Sigmoid colon (tissue), 7 donors: Measurements from ENCODE around the gene ATP5MC3. TPM values are rescaled to one million over a fixed set of nuclear protein-coding genes. Genes with fewer than 3 reads are reported as not detected.
A peak's percentile ranks its signal among the peaks of the same experiment; 100 is the strongest.

Experiments
- DNase-seq: peaks from one replicate; pipeline ENCODE4 v3.0.0-alpha.2; 2019
- H3K27ac ChIP-seq, 4 donors: fragments of 200-600 bp; sonication (generic); one replicate each; pipeline ENCODE4 v1.5.1; 2016 to 2019; ENCODE audit warnings: mild to moderate bottlenecking in 1 of 4
- H3K27me3 ChIP-seq, 3 donors: fragments of 200-600 bp; sonication (generic); one replicate each; pipeline ENCODE4 v1.5.1; 2019; ENCODE audit warnings: mild to moderate bottlenecking in 1 of 3
- H3K36me3 ChIP-seq, 4 donors: fragments of 200-600 bp; sonication (generic); one replicate each; pipeline ENCODE4 v1.5.1; 2016 to 2019
- H3K4me1 ChIP-seq, 4 donors: fragments of 200-600 bp; sonication (generic); one replicate each; pipeline ENCODE4 v1.5.1; 2017 to 2019
- H3K4me3 ChIP-seq, 4 donors: fragments of 200-600 bp; sonication (generic); one replicate each; pipeline ENCODE4 v1.5.1; 2017 to 2019; ENCODE audit warnings: mild to moderate bottlenecking in 2 of 4, moderate library complexity in 1 of 4
- H3K9me3 ChIP-seq, 4 donors: fragments of 200-600 bp in 3 of 4; sonication (generic) in 3 of 4; one replicate each; pipeline versions ENCODE4 v1.5.1 to v1.6.1; 2013 to 2019
- EP300 ChIP-seq, 4 donors: sonication (generic); formaldehyde crosslinking; IDR thresholded peaks; one replicate each; pipeline ENCODE4 v1.6.1; 2017; ENCODE audit warnings: antibody characterized with exemption in 4 of 4
- POLR2A ChIP-seq, 2 donors: fragments of 450-650 bp; IDR thresholded peaks; one replicate each; pipeline ENCODE4 v1.6.1; 2016; ENCODE audit warnings: antibody characterized with exemption in 2 of 2, mild to moderate bottlenecking in 2 of 2, moderate library complexity in 2 of 2
- POLR2AphosphoS5 ChIP-seq, 4 donors: sonication (generic); formaldehyde crosslinking; IDR thresholded peaks; one replicate each; pipeline ENCODE4 v1.6.1; 2017; ENCODE audit warnings: antibody characterized with exemption in 4 of 4
- WGBS, 2 donors: extraction: QIAGEN DNeasy Blood & Tissue Kit; methylation state at CpG; one replicate each; pipeline ENCODE4 v1.1.7; 2013; 5-methylcytosine and 5-hydroxymethylcytosine counted together
- intact Hi-C: fragments of 100-400 bp; cut with DNase I; formaldehyde crosslinking; loops from one replicate; pipeline ENCODE4 v1.15.1; 2023
- polyA plus RNA-seq, 3 donors: library from polyadenylated mRNA; stranded (reverse); fragments of 200-250 nt; gene quantifications; one replicate each; pipeline ENCODE4 v1.2.3, GENCODE V29; 2013
- total RNA-seq, 4 donors: library from RNA; depleted of rRNA; stranded (reverse); fragments of >200 nt; gene quantifications; one replicate each; pipeline ENCODE4 v1.1.0, GENCODE V29; 2016
- TF ChIP-seq, protein P1 (sequence below), 4 experiments: fragments of 450-650 bp in 3 of 4; fragments of 200-600 bp in 1 of 4; IDR thresholded peaks; one replicate each; pipeline ENCODE4 v1.5.1; 2016 to 2019; ENCODE audit warnings: antibody characterized with exemption in 4 of 4, mild to moderate bottlenecking in 3 of 4, moderate library complexity in 2 of 4
- donor health status: healthy with polysubstance abuse.
- donor health status: Bipolar disorder and iron deficiency.
- donor health status: healthy.

ATP5MC3 gene
- total and polyA plus RNA-seq, 7 donors, result 97.5 to 1,261 (median 233) TPM

GRCh38 chr2:175180701-175181103 lies 808 bp downstream of the ATP5MC3 start:
- WGBS, 2 donors, result 2 to 5% methylated on average over 10 of the region's 10 CpGs
- peak overlapping the region; percentile 86 to 98 (median 92) for H3K27ac ChIP-seq
- peaks cover 0 to 31% (median 13%) of the 10 kb centered on the region in 4 donors for H3K4me1 ChIP-seq
- DNase-seq, result peak; percentile 67
- intact Hi-C loops, result loop anchor here (1.0 to 10.0 kb wide), 3 partner anchors 12 to 1374 kb away; partner anchors contain the start of genes ATF2 and HOXD13
- H3K9me3 ChIP-seq, result no peaks in the 10 kb centered on the region
- TF ChIP-seq POLR2A (IDR thresholded peaks at IDR 0.05) (no peak), EP300 (IDR thresholded peaks at IDR 0.05) (no peak), POLR2AphosphoS5 (IDR thresholded peaks at IDR 0.05) (peak in 2 of 4 donors; percentile 23 to 26)
- H3K4me3 ChIP-seq, result peak overlapping the region; percentile 85 to 87 (median 86)
- no peaks in the 10 kb centered on the region for H3K27me3 ChIP-seq
- H3K36me3 ChIP-seq, result peaks cover 11 to 44% (median 20%) of the 10 kb centered on the region in 4 donors

GRCh38 chr2:175176624-175177023 lies 4.9 kb downstream of the ATP5MC3 start:
- DNase-seq, result no peak
- Histone ChIP-seq H3K27ac (no peak overlapping the region), H3K4me3 (no peak overlapping the region), H3K36me3 (peaks cover 11 to 44% (median 20%) of the 10 kb centered on the region in 4 donors), H3K4me1 (peaks cover 0 to 28% (median 13%) of the 10 kb centered on the region in 4 donors), H3K27me3 (no peaks in the 10 kb centered on the region), H3K9me3 (no peaks in the 10 kb centered on the region)
- TF ChIP-seq POLR2AphosphoS5 (IDR thresholded peaks at IDR 0.05), result no peak
- no peak for TF ChIP-seq POLR2A (IDR thresholded peaks at IDR 0.05)
- TF ChIP-seq, protein P1, sequence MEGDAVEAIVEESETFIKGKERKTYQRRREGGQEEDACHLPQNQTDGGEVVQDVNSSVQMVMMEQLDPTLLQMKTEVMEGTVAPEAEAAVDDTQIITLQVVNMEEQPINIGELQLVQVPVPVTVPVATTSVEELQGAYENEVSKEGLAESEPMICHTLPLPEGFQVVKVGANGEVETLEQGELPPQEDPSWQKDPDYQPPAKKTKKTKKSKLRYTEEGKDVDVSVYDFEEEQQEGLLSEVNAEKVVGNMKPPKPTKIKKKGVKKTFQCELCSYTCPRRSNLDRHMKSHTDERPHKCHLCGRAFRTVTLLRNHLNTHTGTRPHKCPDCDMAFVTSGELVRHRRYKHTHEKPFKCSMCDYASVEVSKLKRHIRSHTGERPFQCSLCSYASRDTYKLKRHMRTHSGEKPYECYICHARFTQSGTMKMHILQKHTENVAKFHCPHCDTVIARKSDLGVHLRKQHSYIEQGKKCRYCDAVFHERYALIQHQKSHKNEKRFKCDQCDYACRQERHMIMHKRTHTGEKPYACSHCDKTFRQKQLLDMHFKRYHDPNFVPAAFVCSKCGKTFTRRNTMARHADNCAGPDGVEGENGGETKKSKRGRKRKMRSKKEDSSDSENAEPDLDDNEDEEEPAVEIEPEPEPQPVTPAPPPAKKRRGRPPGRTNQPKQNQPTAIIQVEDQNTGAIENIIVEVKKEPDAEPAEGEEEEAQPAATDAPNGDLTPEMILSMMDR (IDR thresholded peaks at IDR 0.05), result no peak
- no peak for TF ChIP-seq EP300 (IDR thresholded peaks at IDR 0.05)
- 65 to 72% methylated on average over 5 of the region's 5 CpGs for WGBS, 2 donors
- intact Hi-C loops, result no loop called here

DNA sequence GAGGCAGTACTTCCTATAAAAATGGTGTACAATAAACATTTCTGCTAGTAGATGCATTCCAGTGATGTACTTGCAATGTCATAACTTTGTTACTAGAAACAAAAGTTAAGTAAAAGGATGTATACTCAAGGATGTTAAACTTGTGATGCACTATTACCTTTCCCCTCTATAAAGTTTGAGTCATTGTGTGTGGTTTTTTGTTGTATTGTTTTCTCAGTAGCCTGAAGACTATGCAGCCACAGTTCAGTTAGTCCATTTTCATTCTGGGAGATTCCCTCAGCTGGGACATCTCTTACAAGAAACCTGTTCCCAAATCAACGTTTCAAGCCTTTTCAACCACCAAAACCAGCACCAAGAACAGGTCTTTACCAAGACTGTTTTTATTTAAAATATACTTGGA lies 5.6 kb downstream of the ATP5MC3 start:
- Histone ChIP-seq H3K4me1 (peaks cover 0 to 28% (median 13%) of the 10 kb centered on the region in 4 donors), H3K4me3 (no peak overlapping the region), H3K9me3 (no peaks in the 10 kb centered on the region), H3K36me3 (peaks cover 11 to 44% (median 20%) of the 10 kb centered on the region in 4 donors), H3K27ac (no peak overlapping the region), H3K27me3 (no peaks in the 10 kb centered on the region)
- TF ChIP-seq, protein P1 (IDR thresholded peaks at IDR 0.05), result no peak
- TF ChIP-seq POLR2A (IDR thresholded peaks at IDR 0.05) (no peak), EP300 (IDR thresholded peaks at IDR 0.05) (no peak), POLR2AphosphoS5 (IDR thresholded peaks at IDR 0.05) (no peak)
- WGBS, 2 donors, result 62 to 79% methylated on average over 1 of the region's 1 CpG
- DNase-seq, result no peak
- intact Hi-C loops, result no loop called here

GRCh38 chr2:175175320-175175719 lies 6.2 kb downstream of the ATP5MC3 start:
- no peak for DNase-seq
- WGBS, 2 donors, result 84 to 86% methylated on average over 2 of the region's 2 CpGs
- Histone ChIP-seq H3K4me1 (peaks cover 0 to 24% (median 10%) of the 10 kb centered on the region in 4 donors), H3K27me3 (no peaks in the 10 kb centered on the region), H3K9me3 (no peaks in the 10 kb centered on the region), H3K36me3 (peaks cover 11 to 44% (median 20%) of the 10 kb centered on the region in 4 donors), H3K27ac (no peak overlapping the region), H3K4me3 (no peak overlapping the region)
- no peak for TF ChIP-seq POLR2AphosphoS5 (IDR thresholded peaks at IDR 0.05)
- TF ChIP-seq EP300 (IDR thresholded peaks at IDR 0.05), result no peak
- TF ChIP-seq POLR2A (IDR thresholded peaks at IDR 0.05), result no peak
- TF ChIP-seq, protein P1 (IDR thresholded peaks at IDR 0.05), result no peak
- intact Hi-C loops, result no loop called here

DNA sequence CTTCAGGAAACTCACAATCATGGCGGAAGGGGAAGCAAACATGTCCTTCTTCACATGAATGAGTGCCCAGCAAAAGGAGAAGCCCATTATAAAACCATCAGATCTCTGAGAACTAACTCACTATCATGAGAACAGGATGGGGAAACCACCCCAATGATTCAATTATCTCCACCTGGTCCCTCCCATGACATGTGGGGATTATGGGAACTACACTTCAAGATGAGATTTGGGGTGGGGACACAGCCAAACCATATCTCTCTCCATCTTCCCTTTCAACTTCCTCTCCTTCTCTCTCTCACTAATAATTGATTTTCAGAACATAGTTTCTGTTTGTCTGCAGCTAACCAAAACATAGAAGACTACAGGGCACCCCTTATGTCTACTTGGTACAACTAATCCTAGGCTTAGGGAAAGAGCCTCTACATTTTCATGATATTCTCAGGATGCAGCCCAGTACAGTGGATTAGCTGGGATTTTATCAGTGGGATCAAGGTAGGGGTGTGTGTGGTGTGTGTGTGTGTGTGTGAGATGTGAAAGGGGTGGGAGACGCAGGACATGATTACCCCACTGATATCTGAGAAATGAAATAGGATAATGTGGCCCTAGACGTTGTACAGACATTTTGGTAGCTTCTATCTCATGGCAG lies 10.7 kb downstream of the ATP5MC3 start:
- no peak for DNase-seq
- peaks cover 0 to 24% (median 20%) of the 10 kb centered on the region in 4 donors for H3K4me1 ChIP-seq
- no peak overlapping the region for H3K4me3 ChIP-seq
- WGBS, 2 donors, result 86 to 88% methylated on average over 3 of the region's 3 CpGs
- intact Hi-C loops, result no loop called here
- H3K27me3 ChIP-seq, result no peaks in the 10 kb centered on the region
- peaks cover 0 to under 1% (median 0%) of the 10 kb centered on the region in 4 donors for H3K36me3 ChIP-seq
- no peak for TF ChIP-seq POLR2AphosphoS5 (IDR thresholded peaks at IDR 0.05)
- TF ChIP-seq, protein P1 (IDR thresholded peaks at IDR 0.05), result no peak
- no peak for TF ChIP-seq EP300 (IDR thresholded peaks at IDR 0.05)
- TF ChIP-seq POLR2A (IDR thresholded peaks at IDR 0.05), result no peak
- H3K27ac ChIP-seq, result no peak overlapping the region
- H3K9me3 ChIP-seq, result no peaks in the 10 kb centered on the region
